T47D (cell line): ENCODE measurements around the gene BMP8B.
A peak's percentile ranks its signal among the peaks of the same experiment; 100 is the strongest.

ENCODE experiments used
- DNase-seq, 2 experiments: peaks; one replicate each; pipeline versions ENCODE4 v3.0.0 to v3.0.0-alpha.2; 2011 to 2012; ENCODE audit warnings: low read depth in 1 of 2, low spot score in 1 of 2
- JUND ChIP-seq: IDR thresholded peaks from 2 replicates; pipeline ENCODE4 v1.6.1; 2012; ENCODE audit warnings: low read depth
- in situ Hi-C: cut with HindIII; loops from 2 replicates; pipeline ENCODE4 v1.10.0; 2016; ENCODE audit warnings: low sequenced_read_pairs, low pct_unique_long_range_greater_than_20kb

The BMP8B gene

GRCh38 chr1:39753132-39754025 lies 35.3 kb downstream of the BMP8B start:
- DNase-seq, result no peak
- in situ Hi-C loops, result no loop called here

DNA sequence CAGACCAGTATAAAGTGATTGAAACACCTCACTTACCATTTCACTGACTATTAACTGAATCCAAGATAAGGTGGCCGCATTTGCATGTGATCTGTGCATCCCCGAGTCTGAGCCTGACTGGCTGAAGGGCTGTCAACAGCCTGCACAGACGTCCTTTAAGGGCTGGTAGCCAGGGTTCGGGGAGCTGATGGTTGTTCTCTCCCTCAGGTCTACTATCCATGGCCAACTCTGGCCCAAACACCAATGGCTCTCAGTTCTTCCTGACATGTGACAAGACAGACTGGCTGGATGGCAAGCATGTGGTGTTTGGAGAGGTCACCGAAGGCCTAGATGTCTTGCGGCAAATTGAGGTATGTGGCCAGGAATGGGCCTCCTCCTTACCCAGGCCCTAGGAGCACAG lies 36.0 kb downstream of the BMP8B start:
- DNase-seq, result no peak
- in situ Hi-C loops, result no loop called here
- no peak for TF ChIP-seq JUND

More at GRCh38 chr1:39753132-39754025, 35.3 kb downstream of the BMP8B start:
- no peak for TF ChIP-seq JUND

DNA sequence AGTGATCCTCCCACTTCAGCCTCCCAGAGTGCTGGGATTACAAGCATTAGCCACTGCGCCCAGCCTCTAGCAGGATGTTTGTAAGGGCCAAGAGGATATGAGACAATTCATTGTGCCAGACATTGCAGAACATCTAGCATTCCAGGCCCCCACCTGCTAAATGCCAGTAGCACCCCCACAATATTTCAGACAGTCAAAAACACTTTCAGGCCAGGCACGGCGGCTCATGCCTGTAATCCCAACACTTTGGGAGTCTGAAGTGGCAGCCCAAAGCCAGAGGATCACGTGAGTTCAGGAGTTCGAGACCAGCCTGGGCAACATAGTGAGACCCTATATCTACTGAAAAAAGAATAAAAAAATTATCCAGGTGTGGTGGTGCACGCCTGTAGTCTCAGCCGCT lies 37.1 kb downstream of the BMP8B start:
- no peak for DNase-seq
- no peak for TF ChIP-seq JUND
- in situ Hi-C loops, result no loop called here

- in situ Hi-C loops, result no loop called here
- no peak for TF ChIP-seq JUND
- no peak for DNase-seq
These were observed 43.5 kb downstream of the BMP8B start for GRCh38 chr1:39745016-39745670.

- in situ Hi-C loops, result no loop called here
- TF ChIP-seq JUND, result no peak
These were observed 49.9 kb downstream of the BMP8B start, which contains the start of gene PPIE for GRCh38 chr1:39738622-39739366. Gene PPIE (plus strand): TSS chr1:39738882. CDS start chr1:39738901, 19 bp downstream.

GRCh38 chr1:39737546-39738169 lies 51.0 kb downstream of the BMP8B start:
- TF ChIP-seq JUND, result no peak
- no peak for DNase-seq
- in situ Hi-C loops, result no loop called here

More at GRCh38 chr1:39738622-39739366, 49.9 kb downstream of the BMP8B start, which contains the start of gene PPIE:
- peak; percentile 66 to 91 for DNase-seq

DNA sequence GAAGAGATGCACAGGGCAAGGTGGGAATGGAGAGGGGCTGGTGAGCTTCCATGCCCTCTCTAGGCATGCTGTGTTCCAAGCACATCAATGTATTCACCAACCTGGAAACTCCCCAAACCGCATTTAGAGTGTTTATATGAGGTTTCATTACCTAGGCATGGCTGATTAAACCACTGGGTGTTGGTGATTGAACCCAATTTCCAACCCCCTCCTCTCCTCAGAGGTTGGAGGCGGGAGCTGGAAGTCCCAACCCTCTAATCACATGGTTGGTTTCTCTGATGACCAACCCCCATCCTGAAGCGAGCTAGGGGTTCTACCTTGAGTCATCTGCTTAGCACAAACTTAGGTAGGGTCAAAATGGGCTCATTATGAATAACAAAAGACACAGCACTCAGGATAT lies 52.9 kb downstream of the BMP8B start:
- TF ChIP-seq JUND, result no peak
- in situ Hi-C loops, result no loop called here
- DNase-seq, result no peak

- TF ChIP-seq JUND, result no peak
- no peak for DNase-seq
- in situ Hi-C loops, result no loop called here
These were observed 55.5 kb downstream of the BMP8B start for GRCh38 chr1:39733161-39733560.

- no peak for DNase-seq
- in situ Hi-C loops, result no loop called here
- no peak for TF ChIP-seq JUND
These were observed 55.9 kb downstream of the BMP8B start for GRCh38 chr1:39732730-39733129.

GRCh38 chr1:39729842-39730241 lies 58.8 kb downstream of the BMP8B start:
- in situ Hi-C loops, result no loop called here
- no peak for TF ChIP-seq JUND
- DNase-seq, result no peak

- no peak for DNase-seq
- TF ChIP-seq JUND, result no peak
- in situ Hi-C loops, result no loop called here
These were observed 59.6 kb downstream of the BMP8B start for GRCh38 chr1:39729030-39729429.

GRCh38 chr1:39727932-39728317 lies 60.7 kb downstream of the BMP8B start:
- TF ChIP-seq JUND, result no peak
- DNase-seq, result peak; percentile 11 to 30
- in situ Hi-C loops, result no loop called here
